Ascending aorta (tissue), 2 donors: Measurements from ENCODE around the gene ZGPAT. TPM values are rescaled to one million over a fixed set of nuclear protein-coding genes. Genes with fewer than 3 reads are reported as not detected.

ENCODE experiments used
- DNase-seq, 2 donors: peaks; one replicate each; pipeline ENCODE4 v3.0.0-alpha.2; 2019; ENCODE audit warnings: low spot score in 2 of 2
- H3K27ac ChIP-seq, 2 donors: fragments of 200-600 bp; sonication (generic); one replicate each; pipeline ENCODE4 v1.5.1; 2016 to 2017; ENCODE audit warnings: mild to moderate bottlenecking in 1 of 2
- H3K27me3 ChIP-seq: fragments of 200-600 bp; sonication (generic); one replicate; pipeline ENCODE4 v1.5.1; 2017
- H3K36me3 ChIP-seq, 2 donors: fragments of 200-600 bp; sonication (generic); one replicate each; pipeline ENCODE4 v1.5.1; 2016
- H3K4me1 ChIP-seq, 2 donors: fragments of 200-600 bp; sonication (generic); one replicate each; pipeline ENCODE4 v1.5.1; 2016 to 2017; ENCODE audit warnings: mild to moderate bottlenecking in 1 of 2
- H3K4me3 ChIP-seq, 2 donors: fragments of 200-600 bp; sonication (generic); one replicate each; pipeline ENCODE4 v1.5.1; 2016 to 2017; ENCODE audit warnings: mild to moderate bottlenecking in 1 of 2
- H3K9me3 ChIP-seq, 2 donors: fragments of 200-600 bp; sonication (generic); one replicate each; pipeline ENCODE4 v1.5.1; 2016
- CTCF ChIP-seq, 3 experiments: fragments of 200-600 bp in 2 of 3; fragments of 450-650 bp in 1 of 3; sonication (generic) in 2 of 3; IDR thresholded peaks; one replicate each; pipeline ENCODE4 v1.5.1; 2016 to 2019; ENCODE audit warnings: antibody characterized with exemption in 3 of 3, mild to moderate bottlenecking in 1 of 3, moderate library complexity in 1 of 3
- intact Hi-C: fragments of 100-400 bp; cut with DNase I; formaldehyde crosslinking; loops from one replicate; pipeline ENCODE4 v1.15.1; 2023
- total RNA-seq: library from RNA; depleted of rRNA; stranded (reverse); fragments of >200 nt; gene quantifications from one replicate; pipeline ENCODE4 v1.1.0, GENCODE V29; 2016

The ZGPAT gene
- total RNA-seq, 1 donor from 2014 or later: 42.4 TPM

- peaks cover 30 to 44% of the 10 kb centered on the region in 2 donors for H3K36me3 ChIP-seq
Observed at GRCh38 chr20:63702036-63702665, 5.7 kb upstream of the ZGPAT start.

GRCh38 chr20:63702751-63703470 is 4.9 kb upstream of the ZGPAT start:
- H3K9me3 ChIP-seq: no peaks in the 10 kb centered on the region
- TF ChIP-seq CTCF (IDR thresholded peaks at IDR 0.05): no peak
- H3K27ac ChIP-seq: no peak overlapping the region
- intact Hi-C loops: no loop called here
- peaks cover 30 to 44% of the 10 kb centered on the region in 2 donors for H3K36me3 ChIP-seq
- DNase-seq: peak; percentile 6 to 60
- H3K4me3 ChIP-seq: no peak overlapping the region
- H3K4me1 ChIP-seq: peaks cover 16 to 21% of the 10 kb centered on the region in 2 donors
- H3K27me3 ChIP-seq: no peaks in the 10 kb centered on the region

More at GRCh38 chr20:63702036-63702665, 5.7 kb upstream of the ZGPAT start:
- intact Hi-C loops: no loop called here
- H3K9me3 ChIP-seq: no peaks in the 10 kb centered on the region
- peaks cover 20 to 21% of the 10 kb centered on the region in 2 donors for H3K4me1 ChIP-seq
- no peak overlapping the region for H3K27ac ChIP-seq
- no peak overlapping the region for H3K4me3 ChIP-seq
- DNase-seq: peak; percentile 8 to 42
- no peaks in the 10 kb centered on the region for H3K27me3 ChIP-seq
- TF ChIP-seq CTCF (IDR thresholded peaks at IDR 0.05): no peak

- Histone ChIP-seq H3K36me3 (peaks cover 30 to 44% of the 10 kb centered on the region in 2 donors), H3K4me1 (peaks cover 13 to 20% of the 10 kb centered on the region in 2 donors), H3K27ac (no peak overlapping the region), H3K27me3 (no peaks in the 10 kb centered on the region), H3K4me3 (no peak overlapping the region), H3K9me3 (no peaks in the 10 kb centered on the region)
- peak in 1 of 2 donors; percentile 52 for DNase-seq
- no peak for TF ChIP-seq CTCF (IDR thresholded peaks at IDR 0.05)
- intact Hi-C loops: no loop called here
Observed at GRCh38 chr20:63703471-63703975, 4.3 kb upstream of the ZGPAT start.

- Histone ChIP-seq H3K4me3 (no peak overlapping the region), H3K27me3 (no peaks in the 10 kb centered on the region), H3K9me3 (no peaks in the 10 kb centered on the region), H3K36me3 (peaks cover 30 to 44% of the 10 kb centered on the region in 2 donors), H3K4me1 (peaks cover 7 to 20% of the 10 kb centered on the region in 2 donors), H3K27ac (no peak overlapping the region)
- TF ChIP-seq CTCF (IDR thresholded peaks at IDR 0.05): no peak
- DNase-seq: peak in 1 of 2 donors; percentile 50
- intact Hi-C loops: no loop called here
Observed at GRCh38 chr20:63703976-63704748, 3.7 kb upstream of the ZGPAT start.

- no peaks in the 10 kb centered on the region for H3K27me3 ChIP-seq
- H3K4me1 ChIP-seq: peaks cover 6 to 15% of the 10 kb centered on the region in 2 donors
- peaks cover 30 to 43% of the 10 kb centered on the region in 2 donors for H3K36me3 ChIP-seq
- peak in 1 of 2 donors; percentile 55 for DNase-seq
- TF ChIP-seq CTCF (IDR thresholded peaks at IDR 0.05): no peak
- intact Hi-C loops: no loop called here
- H3K9me3 ChIP-seq: no peaks in the 10 kb centered on the region
- no peak overlapping the region for H3K27ac ChIP-seq
- no peak overlapping the region for H3K4me3 ChIP-seq
Observed at GRCh38 chr20:63704749-63705117, 3.1 kb upstream of the ZGPAT start.
